KMS-11 (cell line): Measurements from ENCODE around the gene G0S2.

ENCODE experiments used
- H2AFZ ChIP-seq: fragments of 200-600 bp; sonication (generic); 2 replicates; pipeline ENCODE4 v1.6.1; 2016; ENCODE audit warnings: antibody characterized with exemption, mixed run types, low read depth
- H3K27ac ChIP-seq: fragments of 200-600 bp; sonication (generic); 2 replicates; pipeline ENCODE4 v1.6.1; 2016; ENCODE audit warnings: mild to moderate bottlenecking, mixed run types
- H3K27me3 ChIP-seq: fragments of 200-600 bp; sonication (generic); 2 replicates; pipeline ENCODE4 v1.6.1; 2017; ENCODE audit warnings: mild to moderate bottlenecking, low read depth, mixed run types, moderate library complexity; ENCODE audit not compliant: insufficient read depth
- H3K36me3 ChIP-seq: fragments of 200-600 bp; sonication (generic); 2 replicates; pipeline ENCODE4 v1.6.1; 2017; ENCODE audit warnings: mild to moderate bottlenecking, mixed run types; ENCODE audit not compliant: insufficient read depth
- H3K4me1 ChIP-seq: fragments of 200-600 bp; sonication (generic); 2 replicates; pipeline ENCODE4 v1.6.1; 2016; ENCODE audit warnings: mild to moderate bottlenecking, low read depth, mixed run types; ENCODE audit not compliant: poor library complexity, severe bottlenecking
- H3K4me2 ChIP-seq: fragments of 200-600 bp; sonication (generic); 2 replicates; pipeline ENCODE4 v1.7.0; 2016; ENCODE audit warnings: mild to moderate bottlenecking, mixed run types
- H3K4me3 ChIP-seq: fragments of 200-600 bp; sonication (generic); IDR thresholded peaks from 2 replicates; pipeline ENCODE4 v1.6.1; 2017; ENCODE audit warnings: low read depth, low read length, mixed read lengths; ENCODE audit not compliant: insufficient read depth
- H3K79me2 ChIP-seq: fragments of 200-600 bp; sonication (generic); 2 replicates; pipeline ENCODE4 v1.6.1; 2016; ENCODE audit warnings: low read depth, mixed run types; ENCODE audit not compliant: insufficient read depth
- H3K9ac ChIP-seq: fragments of 200-600 bp; sonication (generic); 2 replicates; pipeline ENCODE4 v1.6.1; 2016; ENCODE audit warnings: mild to moderate bottlenecking, mixed run types
- H4K20me1 ChIP-seq: fragments of 200-600 bp; sonication (generic); 2 replicates; pipeline ENCODE4 v1.6.1; 2016; ENCODE audit warnings: mild to moderate bottlenecking, mixed run types; ENCODE audit not compliant: insufficient read depth
- TF ChIP-seq, protein P1 (sequence below): fragments of 200-600 bp; sonication (generic); conservative IDR thresholded peaks from 2 replicates; pipeline ENCODE4 v1.6.1; 2017; ENCODE audit warnings: low read depth, mild to moderate bottlenecking, antibody characterized with exemption, low read length, moderate library complexity, mixed read lengths

G0S2 gene

DNA sequence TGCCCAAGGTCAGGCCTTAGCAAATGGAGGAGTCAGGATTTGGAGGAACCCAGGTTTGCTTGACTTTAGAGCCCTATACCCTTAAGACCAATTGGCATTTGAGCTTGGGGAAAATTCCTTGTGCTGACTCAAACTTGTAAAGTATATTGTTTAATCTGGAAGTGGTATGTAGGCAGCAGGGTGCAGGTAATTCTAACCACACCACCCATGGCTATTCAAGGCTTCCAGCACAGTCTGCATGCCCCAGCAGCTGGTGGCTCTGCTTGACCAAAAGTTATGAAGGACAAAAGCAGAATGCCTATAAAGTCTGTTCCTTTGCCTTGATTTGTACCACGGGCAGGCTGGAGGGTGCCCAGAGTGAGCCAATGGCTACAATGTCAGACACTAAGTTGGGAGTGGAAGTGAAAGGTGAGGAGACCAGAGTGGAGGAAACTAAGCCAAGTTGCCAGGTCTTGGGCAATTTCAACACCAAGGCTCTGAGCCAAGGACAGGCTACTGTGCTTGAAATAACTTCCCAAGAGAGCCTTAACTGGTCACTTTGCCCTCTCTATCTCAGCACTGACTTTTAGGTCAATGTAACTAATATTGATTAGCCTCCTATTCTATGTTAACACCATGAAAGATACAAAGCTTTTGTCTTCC, 4.7 kb upstream of the G0S2 start:
- TF ChIP-seq, protein P1, sequence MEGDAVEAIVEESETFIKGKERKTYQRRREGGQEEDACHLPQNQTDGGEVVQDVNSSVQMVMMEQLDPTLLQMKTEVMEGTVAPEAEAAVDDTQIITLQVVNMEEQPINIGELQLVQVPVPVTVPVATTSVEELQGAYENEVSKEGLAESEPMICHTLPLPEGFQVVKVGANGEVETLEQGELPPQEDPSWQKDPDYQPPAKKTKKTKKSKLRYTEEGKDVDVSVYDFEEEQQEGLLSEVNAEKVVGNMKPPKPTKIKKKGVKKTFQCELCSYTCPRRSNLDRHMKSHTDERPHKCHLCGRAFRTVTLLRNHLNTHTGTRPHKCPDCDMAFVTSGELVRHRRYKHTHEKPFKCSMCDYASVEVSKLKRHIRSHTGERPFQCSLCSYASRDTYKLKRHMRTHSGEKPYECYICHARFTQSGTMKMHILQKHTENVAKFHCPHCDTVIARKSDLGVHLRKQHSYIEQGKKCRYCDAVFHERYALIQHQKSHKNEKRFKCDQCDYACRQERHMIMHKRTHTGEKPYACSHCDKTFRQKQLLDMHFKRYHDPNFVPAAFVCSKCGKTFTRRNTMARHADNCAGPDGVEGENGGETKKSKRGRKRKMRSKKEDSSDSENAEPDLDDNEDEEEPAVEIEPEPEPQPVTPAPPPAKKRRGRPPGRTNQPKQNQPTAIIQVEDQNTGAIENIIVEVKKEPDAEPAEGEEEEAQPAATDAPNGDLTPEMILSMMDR, result no peak
- H2AFZ ChIP-seq, result no peak overlapping the region
- peaks cover 5% of the 10 kb centered on the region for H3K4me1 ChIP-seq
- H3K9ac ChIP-seq, result no peak overlapping the region
- H3K4me3 ChIP-seq, result no peak overlapping the region
- no peaks in the 10 kb centered on the region for H4K20me1 ChIP-seq
- no peak overlapping the region for H3K27ac ChIP-seq
- H3K79me2 ChIP-seq, result no peaks in the 10 kb centered on the region
- no peaks in the 10 kb centered on the region for H3K36me3 ChIP-seq
- no peaks in the 10 kb centered on the region for H3K27me3 ChIP-seq
- no peak overlapping the region for H3K4me2 ChIP-seq

DNA sequence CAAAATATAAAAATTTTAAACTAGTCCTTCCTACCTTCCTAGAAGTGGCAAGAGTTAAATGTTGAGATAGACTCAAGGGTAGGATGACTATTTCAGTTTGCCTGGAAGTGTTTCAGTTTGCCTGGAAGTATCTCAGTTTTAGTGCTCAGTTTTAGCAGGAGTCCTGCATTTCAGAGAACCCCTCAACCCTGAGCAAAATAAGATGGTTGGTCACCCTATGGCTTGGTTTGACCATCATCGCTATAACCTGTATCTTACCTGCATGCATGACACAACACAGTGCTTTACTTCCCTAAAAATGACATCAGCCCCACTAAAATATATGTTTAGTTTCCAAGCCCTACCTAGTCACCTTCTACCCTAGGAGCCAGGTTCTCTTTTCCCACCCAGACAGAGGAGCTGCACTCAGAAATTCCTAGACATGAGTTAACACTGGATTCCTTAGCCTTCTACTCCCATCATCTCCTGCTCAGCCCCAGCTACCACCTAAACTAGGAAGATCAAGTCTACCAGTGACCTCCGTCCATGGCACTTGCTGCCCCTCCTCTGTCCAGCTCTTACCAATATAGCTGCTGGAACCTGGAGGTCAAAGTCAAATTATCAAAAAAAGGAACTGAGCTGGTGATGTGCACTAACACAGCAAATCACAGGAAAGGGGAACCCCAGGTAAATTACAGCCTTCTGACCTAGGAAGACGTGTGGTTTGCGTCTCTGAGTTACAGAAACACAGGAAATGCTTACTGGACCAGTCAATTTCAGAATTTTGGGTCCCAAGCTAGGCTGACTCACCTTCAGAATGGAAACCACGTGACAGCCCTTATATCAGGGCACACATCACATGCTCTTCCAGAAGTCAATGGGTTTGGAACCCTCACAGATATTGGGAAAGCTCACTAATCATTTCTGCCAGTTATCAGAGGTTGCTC, 2.2 kb upstream of the G0S2 start:
- no peak overlapping the region for H3K27ac ChIP-seq
- peaks cover 5% of the 10 kb centered on the region for H3K4me1 ChIP-seq
- H4K20me1 ChIP-seq, result no peaks in the 10 kb centered on the region
- no peak overlapping the region for H2AFZ ChIP-seq
- H3K4me3 ChIP-seq, result no peak overlapping the region
- H3K36me3 ChIP-seq, result no peaks in the 10 kb centered on the region
- no peak overlapping the region for H3K9ac ChIP-seq
- H3K79me2 ChIP-seq, result no peaks in the 10 kb centered on the region
- H3K27me3 ChIP-seq, result no peaks in the 10 kb centered on the region
- H3K4me2 ChIP-seq, result no peak overlapping the region
- TF ChIP-seq, protein P1, result no peak

DNA sequence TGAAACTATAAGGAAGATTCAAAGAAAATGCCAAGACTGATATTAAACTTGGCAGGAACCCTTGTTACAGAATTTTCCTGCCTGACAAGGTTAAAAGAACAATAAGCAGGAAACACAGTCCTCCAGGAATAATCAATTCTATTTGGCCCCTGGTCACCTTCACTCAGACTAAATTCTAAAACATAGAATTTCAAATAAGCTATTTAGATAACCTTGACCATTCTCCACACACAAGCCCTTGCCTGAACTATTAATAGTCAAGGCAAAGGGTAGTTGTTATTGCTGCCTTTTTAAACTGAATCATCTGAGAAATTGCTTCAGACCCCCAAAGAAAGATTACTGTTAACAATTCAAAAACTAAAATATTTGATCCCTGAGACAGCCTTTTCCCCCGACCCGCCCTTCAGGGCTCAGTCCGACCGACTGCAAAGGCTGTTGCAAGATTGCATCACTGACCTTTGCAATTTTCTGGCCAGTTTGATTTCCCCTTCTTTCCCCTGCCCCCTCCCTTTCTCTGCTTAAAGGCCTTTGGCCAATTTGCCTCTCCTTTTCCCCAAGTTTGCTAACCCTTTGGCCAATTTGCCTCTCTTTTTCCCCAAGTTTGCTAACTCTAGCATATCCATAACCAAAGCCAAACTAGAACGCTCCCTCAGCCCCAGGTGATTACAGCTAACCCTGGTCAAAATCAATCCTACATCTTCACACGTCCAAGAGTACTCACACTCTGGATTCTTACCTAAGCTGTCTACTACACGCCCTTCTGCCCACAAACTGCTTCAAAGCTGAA, 1.4 kb upstream of the G0S2 start:
- Histone ChIP-seq H3K4me1 (peaks cover 5% of the 10 kb centered on the region), H3K4me3 (no peak overlapping the region), H2AFZ (no peak overlapping the region), H4K20me1 (no peaks in the 10 kb centered on the region), H3K27me3 (no peaks in the 10 kb centered on the region), H3K36me3 (no peaks in the 10 kb centered on the region), H3K79me2 (no peaks in the 10 kb centered on the region), H3K27ac (no peak overlapping the region), H3K9ac (no peak overlapping the region), H3K4me2 (no peak overlapping the region)
- TF ChIP-seq, protein P1, result no peak

DNA sequence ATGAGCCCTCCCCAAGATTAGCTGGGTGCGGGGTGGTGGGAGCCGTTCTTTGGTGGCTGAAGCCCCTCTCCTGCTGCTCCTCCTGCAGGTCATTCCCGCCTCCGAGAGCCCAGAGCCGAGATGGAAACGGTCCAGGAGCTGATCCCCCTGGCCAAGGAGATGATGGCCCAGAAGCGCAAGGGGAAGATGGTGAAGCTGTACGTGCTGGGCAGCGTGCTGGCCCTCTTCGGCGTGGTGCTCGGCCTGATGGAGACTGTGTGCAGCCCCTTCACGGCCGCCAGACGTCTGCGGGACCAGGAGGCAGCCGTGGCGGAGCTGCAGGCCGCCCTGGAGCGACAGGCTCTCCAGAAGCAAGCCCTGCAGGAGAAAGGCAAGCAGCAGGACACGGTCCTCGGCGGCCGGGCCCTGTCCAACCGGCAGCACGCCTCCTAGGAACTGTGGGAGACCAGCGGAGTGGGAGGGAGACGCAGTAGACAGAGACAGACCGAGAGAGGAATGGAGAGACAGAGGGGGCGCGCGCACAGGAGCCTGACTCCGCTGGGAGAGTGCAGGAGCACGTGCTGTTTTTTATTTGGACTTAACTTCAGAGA, 448 bp downstream of the G0S2 start:
- Histone ChIP-seq H3K4me3 (no peak overlapping the region), H3K36me3 (no peaks in the 10 kb centered on the region), H3K27ac (no peak overlapping the region), H4K20me1 (no peaks in the 10 kb centered on the region), H3K9ac (no peak overlapping the region), H3K4me1 (peaks cover 5% of the 10 kb centered on the region), H2AFZ (no peak overlapping the region), H3K27me3 (no peaks in the 10 kb centered on the region), H3K79me2 (no peaks in the 10 kb centered on the region), H3K4me2 (no peak overlapping the region)
- TF ChIP-seq, protein P1, result no peak
